Measurements from ENCODE around the gene PCF11. TPM values are rescaled to one million over a fixed set of nuclear protein-coding genes. Genes with fewer than 3 reads are reported as not detected.

The PCF11 gene
- total and polyA plus RNA-seq, 11 donors: 15.2 to 35.7 (median 25.5) TPM

DNA sequence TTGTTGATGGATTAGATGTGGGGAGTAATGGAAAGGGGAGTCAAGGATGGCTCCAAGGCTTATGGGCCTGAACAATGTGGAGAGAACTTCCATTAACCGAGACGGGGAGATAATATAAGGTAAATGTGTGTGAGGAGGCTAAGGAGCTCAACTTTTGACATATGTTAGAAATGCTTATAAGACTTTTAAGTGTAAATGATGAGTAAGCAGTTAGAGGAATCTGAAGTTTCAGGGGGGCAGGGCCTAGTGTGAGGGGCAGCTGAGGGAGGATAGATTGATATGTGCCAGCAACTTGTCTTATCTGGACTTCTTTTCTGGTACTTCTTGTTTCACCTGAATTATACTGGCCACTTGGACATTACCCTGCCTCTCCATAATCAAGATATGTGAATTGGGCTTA lies 66.5 kb downstream of the PCF11 start:
- Histone ChIP-seq H3K36me3 (no peaks in the 10 kb centered on the region), H3K4me3 (no peak overlapping the region), H3K4me1 (no peaks in the 10 kb centered on the region), H3K9me3 (no peaks in the 10 kb centered on the region), H3K27me3 (no peaks in the 10 kb centered on the region), H3K27ac (no peak overlapping the region)
- DNase-seq: no peak
- intact Hi-C loops (cut with DNase I): no loop called here
- no peak for ATAC-seq
- TF ChIP-seq, protein P1, sequence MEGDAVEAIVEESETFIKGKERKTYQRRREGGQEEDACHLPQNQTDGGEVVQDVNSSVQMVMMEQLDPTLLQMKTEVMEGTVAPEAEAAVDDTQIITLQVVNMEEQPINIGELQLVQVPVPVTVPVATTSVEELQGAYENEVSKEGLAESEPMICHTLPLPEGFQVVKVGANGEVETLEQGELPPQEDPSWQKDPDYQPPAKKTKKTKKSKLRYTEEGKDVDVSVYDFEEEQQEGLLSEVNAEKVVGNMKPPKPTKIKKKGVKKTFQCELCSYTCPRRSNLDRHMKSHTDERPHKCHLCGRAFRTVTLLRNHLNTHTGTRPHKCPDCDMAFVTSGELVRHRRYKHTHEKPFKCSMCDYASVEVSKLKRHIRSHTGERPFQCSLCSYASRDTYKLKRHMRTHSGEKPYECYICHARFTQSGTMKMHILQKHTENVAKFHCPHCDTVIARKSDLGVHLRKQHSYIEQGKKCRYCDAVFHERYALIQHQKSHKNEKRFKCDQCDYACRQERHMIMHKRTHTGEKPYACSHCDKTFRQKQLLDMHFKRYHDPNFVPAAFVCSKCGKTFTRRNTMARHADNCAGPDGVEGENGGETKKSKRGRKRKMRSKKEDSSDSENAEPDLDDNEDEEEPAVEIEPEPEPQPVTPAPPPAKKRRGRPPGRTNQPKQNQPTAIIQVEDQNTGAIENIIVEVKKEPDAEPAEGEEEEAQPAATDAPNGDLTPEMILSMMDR (IDR thresholded peaks at IDR 0.05): no peak
- TF ChIP-seq POLR2A (IDR thresholded peaks at IDR 0.05): no peak
- 93 to 99% (median 96%) methylated on average over 2 of the region's 2 CpGs for WGBS, 4 donors

DNA sequence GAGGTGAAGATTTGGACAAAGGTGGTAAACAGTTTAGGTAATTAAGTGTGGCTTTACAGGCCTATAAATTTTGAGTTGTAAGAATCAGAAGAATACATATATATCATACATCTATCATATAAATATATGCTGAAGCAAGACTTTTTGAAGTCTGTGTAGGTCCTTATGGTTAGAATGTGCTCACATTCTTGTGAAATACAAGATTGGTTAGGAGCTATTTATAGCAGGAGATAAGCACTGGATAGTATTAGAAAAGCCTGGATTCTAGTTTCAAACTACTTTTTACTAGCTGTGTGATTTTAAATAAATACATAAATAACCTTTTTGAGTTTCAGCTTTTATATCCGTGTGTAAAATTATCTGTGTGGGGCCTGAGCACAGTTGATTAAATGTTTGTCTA lies 78.9 kb downstream of the PCF11 start:
- TF ChIP-seq, protein P1 (IDR thresholded peaks at IDR 0.05): no peak
- TF ChIP-seq POLR2A (IDR thresholded peaks at IDR 0.05): no peak
- Histone ChIP-seq H3K9me3 (no peaks in the 10 kb centered on the region), H3K27me3 (no peaks in the 10 kb centered on the region), H3K4me3 (no peak overlapping the region), H3K36me3 (no peaks in the 10 kb centered on the region), H3K27ac (no peak overlapping the region), H3K4me1 (peaks cover 0 to 4% (median 0%) of the 10 kb centered on the region in 12 donors)
- DNase-seq (no peak), ATAC-seq (no peak)
- WGBS, 4 donors: 21 to 34% (median 25%) methylated on average over 1 of the region's 1 CpG
- intact Hi-C loops (cut with DNase I): loop anchor here in 2 of 10 donors (5.0 to 10.0 kb wide), 2 partner anchors 579 to 581 kb away; no protein-coding TSS in a partner anchor

Other genes starting within 250 kb of the PCF11 start
- 10 to 100 TPM; 13.8 to 28.4 (median 23.4) TPM for gene RAB30, start 85.2 kb upstream of the PCF11 start, total RNA-seq
- gene RAB30, start 85.2 kb upstream of the PCF11 start, polyA plus RNA-seq: 1 to 10 TPM; 4.4 to 6.8 TPM
- 1 to 10 TPM; 3.7 to 9.1 (median 6.0) TPM for gene ANKRD42, start 36.6 kb downstream of the PCF11 start, total RNA-seq
- gene ANKRD42, start 36.6 kb downstream of the PCF11 start, polyA plus RNA-seq: 1 to 10 TPM; 2.0 to 6.3 TPM
- gene CCDC90B, start 129.2 kb downstream of the PCF11 start, total RNA-seq: 10 to 100 TPM; 18.0 to 31.7 (median 26.7) TPM
- 10 to 100 TPM; 17.9 to 30.3 TPM for gene CCDC90B, start 129.2 kb downstream of the PCF11 start, polyA plus RNA-seq

Data from heart left ventricle (tissue), 16 donors.